Lung (tissue), 12 donors: ENCODE data around the gene HOXD13. TPM values are rescaled to one million over a fixed set of nuclear protein-coding genes. Genes with fewer than 3 reads are reported as not detected.

Source experiments
- ATAC-seq: fragments of 200-7000 bp; cut with Tn5 transposase; one replicate; pipeline ENCODE4 v1.9.1; 2020; ENCODE audit warnings: moderate number of reproducible peaks; ENCODE audit not compliant: insufficient read depth, low FRiP score
- DNase-seq, 3 donors: peaks; one replicate each; pipeline ENCODE4 v3.0.0-alpha.2; 2013 to 2017
- H3K27ac ChIP-seq, 2 donors: one replicate each; pipeline ENCODE4 v1.5.1; 2013; ENCODE audit warnings: mild to moderate bottlenecking in 2 of 2, moderate library complexity in 2 of 2, control low read depth in 1 of 2, inconsistent platforms in 1 of 2, low read depth in 1 of 2, low read length in 1 of 2
- H3K27me3 ChIP-seq, 3 donors: one replicate each; pipeline ENCODE4 v1.5.1; 2013; ENCODE audit warnings: low read length in 2 of 3; ENCODE audit not compliant: control insufficient read depth in 3 of 3, insufficient read depth in 3 of 3
- H3K36me3 ChIP-seq, 4 donors: one replicate each; pipeline ENCODE4 v1.5.1; 2013; ENCODE audit warnings: low read length in 4 of 4, mild to moderate bottlenecking in 1 of 4, moderate library complexity in 1 of 4; ENCODE audit not compliant: control insufficient read depth in 4 of 4, insufficient read depth in 4 of 4
- H3K4me1 ChIP-seq, 5 donors: one replicate each; pipeline ENCODE4 v1.5.1; 2013; ENCODE audit warnings: low read length in 5 of 5, mild to moderate bottlenecking in 2 of 5, moderate library complexity in 1 of 5; ENCODE audit not compliant: control insufficient read depth in 5 of 5, insufficient read depth in 5 of 5
- H3K4me3 ChIP-seq: one replicate; pipeline ENCODE4 v1.5.1; 2013; ENCODE audit warnings: mild to moderate bottlenecking, control low read depth, moderate library complexity
- H3K9ac ChIP-seq, 2 donors: one replicate each; pipeline ENCODE4 v1.5.1; 2013; ENCODE audit warnings: low read length in 2 of 2, control low read depth in 1 of 2; ENCODE audit not compliant: insufficient read depth in 1 of 2
- H3K9me3 ChIP-seq, 4 donors: one replicate each; pipeline ENCODE4 v1.5.1; 2013; ENCODE audit warnings: low read length in 3 of 4, mild to moderate bottlenecking in 1 of 4, moderate library complexity in 1 of 4; ENCODE audit not compliant: control insufficient read depth in 4 of 4, insufficient read depth in 3 of 4
- CTCF ChIP-seq: IDR thresholded peaks from 2 replicates; pipeline ENCODE4 v1.5.1; 2012; ENCODE audit warnings: mild to moderate bottlenecking; ENCODE audit errors: control extremely low read depth, extremely low read depth
- WGBS, 2 donors: extraction: QIAGEN DNeasy Blood & Tissue Kit; methylation state at CpG; one replicate each; pipeline ENCODE4 v1.1.7; 2013; 5-methylcytosine and 5-hydroxymethylcytosine counted together
- polyA plus RNA-seq, 2 donors: library from polyadenylated mRNA; stranded (reverse); fragments of 200-250 nt; gene quantifications; one replicate each; pipeline ENCODE4 v1.2.1, GENCODE V29; 2013
- total RNA-seq, 2 donors: library from RNA; depleted of rRNA in 1 of 2; stranded (reverse); fragments of >200 nt in 1 of 2; gene quantifications; one replicate each; pipeline ENCODE4 v1.2.1, GENCODE V29; 2014 to 2021
- donor health status: control.
- donor health status: control.
- donor health status: Bipolar disorder and iron deficiency.
- donor health status: healthy.
- donor health status: DM: yes; HTN: yes; CAD: no.

HOXD13 gene
- total and polyA plus RNA-seq, 4 donors, result not detected

DNA sequence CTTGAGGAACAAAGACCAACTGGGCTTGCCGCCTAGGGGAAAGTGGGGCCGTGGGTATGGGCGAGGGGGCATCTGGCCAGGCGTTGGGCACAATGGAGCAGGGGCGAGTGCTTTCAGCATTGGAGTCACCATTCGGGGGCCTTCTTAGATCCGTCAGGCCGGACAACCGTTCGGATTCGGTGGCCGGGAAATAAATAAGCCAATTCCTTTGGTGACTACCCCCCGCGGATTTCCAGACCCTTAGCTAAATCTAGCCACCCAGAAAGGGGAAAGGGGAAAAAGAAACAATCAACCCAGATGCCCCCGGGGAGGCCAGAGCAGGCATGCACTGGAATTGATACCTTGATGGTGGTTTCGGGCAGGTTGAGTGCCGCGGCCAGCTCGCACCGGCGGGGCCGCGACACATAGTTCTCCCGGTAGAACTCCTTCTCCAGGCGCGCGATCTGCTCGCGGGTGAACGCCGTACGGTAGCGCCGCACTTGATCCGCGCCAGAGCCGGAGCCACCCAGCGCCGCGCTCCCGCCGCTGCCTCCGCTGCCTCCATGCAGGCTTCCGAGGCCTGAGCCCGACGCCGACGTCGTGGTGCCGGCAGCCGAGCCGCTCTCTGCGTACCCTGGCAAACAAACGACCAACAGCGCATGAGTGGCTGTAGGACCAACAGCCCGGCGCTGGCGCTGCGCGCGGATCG, 10.5 kb upstream of the HOXD13 start:
- no peak for ATAC-seq
- Histone ChIP-seq H3K27me3 (peaks cover 8 to 94% (median 92%) of the 10 kb centered on the region in 3 donors), H3K4me3 (no peak overlapping the region), H3K9ac (no peak overlapping the region), H3K36me3 (no peaks in the 10 kb centered on the region), H3K9me3 (peaks cover 0 to 22% (median 0%) of the 10 kb centered on the region in 4 donors), H3K27ac (no peak overlapping the region), H3K4me1 (peaks cover 0 to 26% (median 7%) of the 10 kb centered on the region in 5 donors)
- peak in 2 of 3 donors; percentile 53 to 61 for DNase-seq
- TF ChIP-seq CTCF, result no peak
- WGBS, 2 donors, result 3 to 9% methylated on average over 61 to 62 of the region's 62 CpGs

- no peaks in the 10 kb centered on the region for H3K36me3 ChIP-seq
- no peak overlapping the region for H3K27ac ChIP-seq
- DNase-seq (no peak), ATAC-seq (no peak)
- peaks cover 8 to 94% (median 92%) of the 10 kb centered on the region in 3 donors for H3K27me3 ChIP-seq
- H3K9me3 ChIP-seq, result peaks cover 0 to 24% (median 0%) of the 10 kb centered on the region in 4 donors
- H3K4me3 ChIP-seq, result no peak overlapping the region
- TF ChIP-seq CTCF, result no peak
- no peak overlapping the region for H3K9ac ChIP-seq
- peaks cover 0 to 26% (median 7%) of the 10 kb centered on the region in 5 donors for H3K4me1 ChIP-seq
- 5 to 11% methylated on average over 10 of the region's 10 CpGs for WGBS, 2 donors
Observed at GRCh38 chr2:176082525-176082823, 10.0 kb upstream of the HOXD13 start.

DNA sequence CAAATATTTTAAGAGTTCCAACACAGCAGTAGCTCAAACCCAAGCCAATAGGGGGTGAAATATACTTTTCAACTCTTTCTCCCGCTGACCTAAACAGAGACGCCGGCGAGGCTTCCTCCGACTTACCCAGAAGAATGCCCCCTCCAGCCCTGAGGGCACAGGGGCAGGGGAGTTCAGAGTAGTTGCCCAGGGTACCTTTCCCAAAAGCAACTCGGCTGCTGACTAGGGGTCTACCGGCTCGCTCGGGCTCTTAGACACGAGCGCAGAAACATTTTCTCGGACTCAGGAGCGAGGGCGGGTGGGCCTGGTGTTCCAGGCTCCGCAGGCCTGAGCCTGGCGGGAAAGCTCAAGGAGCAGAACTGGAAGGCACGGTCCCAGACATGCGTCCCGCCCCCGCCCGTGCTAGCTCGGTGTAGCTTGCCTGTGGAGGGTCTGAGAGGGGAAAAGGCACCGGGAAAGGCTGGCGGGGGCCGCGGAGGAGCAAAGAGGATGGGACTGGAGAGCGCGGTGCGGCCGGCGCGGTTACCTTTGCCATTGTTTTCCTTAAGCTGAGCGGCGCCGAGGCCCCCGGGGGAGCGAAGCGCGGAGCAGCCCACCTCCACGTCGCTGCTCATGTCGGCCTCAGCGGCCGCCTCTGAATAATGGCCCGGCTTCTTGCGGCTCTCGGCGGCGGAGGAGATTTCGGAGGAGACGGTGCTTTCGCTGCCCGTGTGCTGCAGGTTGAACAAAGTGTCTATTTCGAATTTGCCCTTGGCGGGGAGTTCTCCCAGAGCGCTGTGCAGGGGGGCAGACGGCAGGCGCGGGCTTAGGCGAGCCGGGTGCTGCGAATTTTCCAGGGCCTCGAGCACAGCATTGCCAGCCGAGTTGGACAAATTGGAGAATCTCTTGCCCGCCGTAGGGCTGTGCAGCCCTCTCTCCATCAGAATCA, 9.4 kb upstream of the HOXD13 start:
- Histone ChIP-seq H3K9ac (no peak overlapping the region), H3K4me3 (no peak overlapping the region), H3K27ac (no peak overlapping the region), H3K36me3 (no peaks in the 10 kb centered on the region), H3K4me1 (peaks cover 0 to 30% (median 7%) of the 10 kb centered on the region in 5 donors), H3K9me3 (peaks cover 0 to 27% (median 0%) of the 10 kb centered on the region in 4 donors), H3K27me3 (peaks cover 8 to 95% (median 92%) of the 10 kb centered on the region in 3 donors)
- DNase-seq (peak in 2 of 3 donors; percentile 47 to 55), ATAC-seq (no peak)
- WGBS, 2 donors, result 6 to 9% methylated on average over 50 to 66 of the region's 66 CpGs
- TF ChIP-seq CTCF, result no peak
